ENCODE data around the gene NUBP2. TPM values are rescaled to one million over a fixed set of nuclear protein-coding genes. Genes with fewer than 3 reads are reported as not detected.

Gene NUBP2
- total and polyA plus RNA-seq, 4 donors, result 28.9 to 80.9 (median 54.1) TPM

DNA sequence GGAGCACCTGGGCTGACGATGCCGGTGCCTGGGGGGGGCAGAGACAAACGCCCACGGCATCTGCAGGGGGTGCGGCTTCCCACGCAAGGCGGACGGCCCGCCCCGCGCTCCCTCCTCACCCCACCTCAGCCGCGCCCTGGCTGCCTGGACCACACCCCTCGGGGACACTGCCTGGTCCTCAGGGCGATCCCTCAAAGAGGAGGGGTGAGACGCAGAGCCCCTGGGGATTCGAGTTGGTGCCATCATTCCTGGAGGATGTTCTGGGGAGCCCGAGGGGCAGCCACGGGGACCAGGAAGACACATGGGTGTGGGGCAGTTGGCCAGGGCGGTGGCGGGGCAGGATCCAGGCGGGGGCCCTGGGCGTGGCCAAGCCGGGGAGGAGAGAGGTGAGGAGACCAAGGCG is 6.9 kb downstream of the NUBP2 start:
- Histone ChIP-seq H3K27ac (ENCODE audit: low read depth in 1 of 2, low read length in 2 of 2) (no peak overlapping the region), H3K9me3 (ENCODE audit: control insufficient read depth in 4 of 4, low read length in 3 of 4) (no peaks in the 10 kb centered on the region), H3K27me3 (ENCODE audit: control insufficient read depth in 4 of 4, insufficient read depth in 4 of 4, low read length in 3 of 4) (no peaks in the 10 kb centered on the region), H3K9ac (ENCODE audit: low read depth in 1 of 2, low read length in 2 of 2) (no peak overlapping the region), H3K36me3 (ENCODE audit: control insufficient read depth in 4 of 4, insufficient read depth in 3 of 4, low read depth in 1 of 4, low read length in 3 of 4) (peaks cover 0 to 34% (median 5%) of the 10 kb centered on the region in 4 donors), H3K4me3 (ENCODE audit: low read depth in 1 of 3, low read length in 3 of 3) (no peak overlapping the region), H3K4me1 (ENCODE audit: control insufficient read depth in 4 of 4, insufficient read depth in 4 of 4, low read length in 3 of 4) (peaks cover 15 to 73% (median 48%) of the 10 kb centered on the region in 4 donors)
- DNase-seq (ENCODE audit: low spot score), result no peak
- TF ChIP-seq SP1 (IDR thresholded peaks at IDR 0.05) (no peak), EGR1 (IDR thresholded peaks at IDR 0.05; ENCODE audit: low read depth in 2 of 2) (no peak), FOXA2 (IDR thresholded peaks at IDR 0.05) (no peak), FOXA1 (IDR thresholded peaks at IDR 0.05) (no peak), YY1 (IDR thresholded peaks at IDR 0.05) (no peak), GABPA (IDR thresholded peaks at IDR 0.05 in 1 of 2, conservative IDR thresholded peaks at IDR 0.05 in 1 of 2) (no peak), RAD21 (IDR thresholded peaks at IDR 0.05) (no peak), NR2F2 (IDR thresholded peaks at IDR 0.05) (no peak), JUND (IDR thresholded peaks at IDR 0.05) (no peak), RXRA (IDR thresholded peaks at IDR 0.05) (no peak), TAF1 (conservative IDR thresholded peaks at IDR 0.05) (no peak), HNF4A (conservative IDR thresholded peaks at IDR 0.05) (no peak), HNF4G (IDR thresholded peaks at IDR 0.05) (no peak)
- TF ChIP-seq, protein P1, sequence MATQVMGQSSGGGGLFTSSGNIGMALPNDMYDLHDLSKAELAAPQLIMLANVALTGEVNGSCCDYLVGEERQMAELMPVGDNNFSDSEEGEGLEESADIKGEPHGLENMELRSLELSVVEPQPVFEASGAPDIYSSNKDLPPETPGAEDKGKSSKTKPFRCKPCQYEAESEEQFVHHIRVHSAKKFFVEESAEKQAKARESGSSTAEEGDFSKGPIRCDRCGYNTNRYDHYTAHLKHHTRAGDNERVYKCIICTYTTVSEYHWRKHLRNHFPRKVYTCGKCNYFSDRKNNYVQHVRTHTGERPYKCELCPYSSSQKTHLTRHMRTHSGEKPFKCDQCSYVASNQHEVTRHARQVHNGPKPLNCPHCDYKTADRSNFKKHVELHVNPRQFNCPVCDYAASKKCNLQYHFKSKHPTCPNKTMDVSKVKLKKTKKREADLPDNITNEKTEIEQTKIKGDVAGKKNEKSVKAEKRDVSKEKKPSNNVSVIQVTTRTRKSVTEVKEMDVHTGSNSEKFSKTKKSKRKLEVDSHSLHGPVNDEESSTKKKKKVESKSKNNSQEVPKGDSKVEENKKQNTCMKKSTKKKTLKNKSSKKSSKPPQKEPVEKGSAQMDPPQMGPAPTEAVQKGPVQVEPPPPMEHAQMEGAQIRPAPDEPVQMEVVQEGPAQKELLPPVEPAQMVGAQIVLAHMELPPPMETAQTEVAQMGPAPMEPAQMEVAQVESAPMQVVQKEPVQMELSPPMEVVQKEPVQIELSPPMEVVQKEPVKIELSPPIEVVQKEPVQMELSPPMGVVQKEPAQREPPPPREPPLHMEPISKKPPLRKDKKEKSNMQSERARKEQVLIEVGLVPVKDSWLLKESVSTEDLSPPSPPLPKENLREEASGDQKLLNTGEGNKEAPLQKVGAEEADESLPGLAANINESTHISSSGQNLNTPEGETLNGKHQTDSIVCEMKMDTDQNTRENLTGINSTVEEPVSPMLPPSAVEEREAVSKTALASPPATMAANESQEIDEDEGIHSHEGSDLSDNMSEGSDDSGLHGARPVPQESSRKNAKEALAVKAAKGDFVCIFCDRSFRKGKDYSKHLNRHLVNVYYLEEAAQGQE (IDR thresholded peaks at IDR 0.05), result no peak
- TF ChIP-seq, protein P2, sequence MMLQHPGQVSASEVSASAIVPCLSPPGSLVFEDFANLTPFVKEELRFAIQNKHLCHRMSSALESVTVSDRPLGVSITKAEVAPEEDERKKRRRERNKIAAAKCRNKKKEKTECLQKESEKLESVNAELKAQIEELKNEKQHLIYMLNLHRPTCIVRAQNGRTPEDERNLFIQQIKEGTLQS (IDR thresholded peaks at IDR 0.05), result no peak
- TF ChIP-seq, protein P3, sequence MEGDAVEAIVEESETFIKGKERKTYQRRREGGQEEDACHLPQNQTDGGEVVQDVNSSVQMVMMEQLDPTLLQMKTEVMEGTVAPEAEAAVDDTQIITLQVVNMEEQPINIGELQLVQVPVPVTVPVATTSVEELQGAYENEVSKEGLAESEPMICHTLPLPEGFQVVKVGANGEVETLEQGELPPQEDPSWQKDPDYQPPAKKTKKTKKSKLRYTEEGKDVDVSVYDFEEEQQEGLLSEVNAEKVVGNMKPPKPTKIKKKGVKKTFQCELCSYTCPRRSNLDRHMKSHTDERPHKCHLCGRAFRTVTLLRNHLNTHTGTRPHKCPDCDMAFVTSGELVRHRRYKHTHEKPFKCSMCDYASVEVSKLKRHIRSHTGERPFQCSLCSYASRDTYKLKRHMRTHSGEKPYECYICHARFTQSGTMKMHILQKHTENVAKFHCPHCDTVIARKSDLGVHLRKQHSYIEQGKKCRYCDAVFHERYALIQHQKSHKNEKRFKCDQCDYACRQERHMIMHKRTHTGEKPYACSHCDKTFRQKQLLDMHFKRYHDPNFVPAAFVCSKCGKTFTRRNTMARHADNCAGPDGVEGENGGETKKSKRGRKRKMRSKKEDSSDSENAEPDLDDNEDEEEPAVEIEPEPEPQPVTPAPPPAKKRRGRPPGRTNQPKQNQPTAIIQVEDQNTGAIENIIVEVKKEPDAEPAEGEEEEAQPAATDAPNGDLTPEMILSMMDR (IDR thresholded peaks at IDR 0.05; ENCODE audit: low read depth, low read length, missing input control), result no peak
- TF ChIP-seq, protein P4, sequence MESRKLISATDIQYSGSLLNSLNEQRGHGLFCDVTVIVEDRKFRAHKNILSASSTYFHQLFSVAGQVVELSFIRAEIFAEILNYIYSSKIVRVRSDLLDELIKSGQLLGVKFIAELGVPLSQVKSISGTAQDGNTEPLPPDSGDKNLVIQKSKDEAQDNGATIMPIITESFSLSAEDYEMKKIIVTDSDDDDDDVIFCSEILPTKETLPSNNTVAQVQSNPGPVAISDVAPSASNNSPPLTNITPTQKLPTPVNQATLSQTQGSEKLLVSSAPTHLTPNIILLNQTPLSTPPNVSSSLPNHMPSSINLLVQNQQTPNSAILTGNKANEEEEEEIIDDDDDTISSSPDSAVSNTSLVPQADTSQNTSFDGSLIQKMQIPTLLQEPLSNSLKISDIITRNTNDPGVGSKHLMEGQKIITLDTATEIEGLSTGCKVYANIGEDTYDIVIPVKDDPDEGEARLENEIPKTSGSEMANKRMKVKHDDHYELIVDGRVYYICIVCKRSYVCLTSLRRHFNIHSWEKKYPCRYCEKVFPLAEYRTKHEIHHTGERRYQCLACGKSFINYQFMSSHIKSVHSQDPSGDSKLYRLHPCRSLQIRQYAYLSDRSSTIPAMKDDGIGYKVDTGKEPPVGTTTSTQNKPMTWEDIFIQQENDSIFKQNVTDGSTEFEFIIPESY (IDR thresholded peaks at IDR 0.05), result no peak
- TF ChIP-seq, protein P5, sequence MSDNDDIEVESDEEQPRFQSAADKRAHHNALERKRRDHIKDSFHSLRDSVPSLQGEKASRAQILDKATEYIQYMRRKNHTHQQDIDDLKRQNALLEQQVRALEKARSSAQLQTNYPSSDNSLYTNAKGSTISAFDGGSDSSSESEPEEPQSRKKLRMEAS (IDR thresholded peaks at IDR 0.05), result no peak
- WGBS, result 85% methylated on average over 25 of the region's 25 CpGs

Data from liver (tissue), 9 donors.